ENCODE measurements around the gene CCDC40.

Gene CCDC40

GRCh38 chr17:80000136-80000535 lies 36.3 kb upstream of the CCDC40 start:
- DNase-seq: no peak

GRCh38 chr17:80000981-80001775 lies 35.3 kb upstream of the CCDC40 start:
- DNase-seq: no peak

GRCh38 chr17:80002070-80002641 lies 34.3 kb upstream of the CCDC40 start:
- DNase-seq: no peak

GRCh38 chr17:80002690-80003490 lies 33.6 kb upstream of the CCDC40 start:
- DNase-seq: no peak

GRCh38 chr17:80003969-80004368 lies 32.5 kb upstream of the CCDC40 start:
- DNase-seq: no peak

GRCh38 chr17:80005360-80006338 lies 30.8 kb upstream of the CCDC40 start:
- DNase-seq: peak in 5 of 6 experiments; percentile 39 to 74 (median 51)

- no peak for DNase-seq
These were observed 30.1 kb upstream of the CCDC40 start for GRCh38 chr17:80006339-80006720.

- DNase-seq: no peak
These were observed 29.4 kb upstream of the CCDC40 start for GRCh38 chr17:80006811-80007752.

GRCh38 chr17:80007939-80008338 lies 28.5 kb upstream of the CCDC40 start:
- DNase-seq: no peak

- DNase-seq: peak in 5 of 6 experiments; percentile 48 to 73 (median 57)
These were observed 28.0 kb upstream of the CCDC40 start for GRCh38 chr17:80008383-80008840.

- no peak for DNase-seq
These were observed 27.6 kb upstream of the CCDC40 start for GRCh38 chr17:80008848-80009247.

GRCh38 chr17:80009391-80010282 lies 26.8 kb upstream of the CCDC40 start:
- no peak for DNase-seq

- DNase-seq: no peak
These were observed 26.1 kb upstream of the CCDC40 start for GRCh38 chr17:80010283-80010858.

- no peak for DNase-seq
These were observed 24.4 kb upstream of the CCDC40 start for GRCh38 chr17:80011989-80012555.

- DNase-seq: no peak
These were observed 23.4 kb upstream of the CCDC40 start for GRCh38 chr17:80012765-80013741.

- no peak for DNase-seq
These were observed 19.0 kb upstream of the CCDC40 start for GRCh38 chr17:80017226-80018010.
